Coronary artery (tissue), 2 donors: ENCODE results near the gene LGI1.

Experiments used
- DNase-seq: peaks from one replicate; pipeline ENCODE4 v3.0.0-alpha.2; 2017; ENCODE audit warnings: low spot score
- H3K27ac ChIP-seq, 2 donors: fragments of 200-600 bp; sonication (generic); one replicate each; pipeline ENCODE4 v1.5.1; 2016 to 2019
- H3K4me3 ChIP-seq: fragments of 200-600 bp; sonication (generic); 2 replicates; pipeline ENCODE4 v1.5.1; 2016; ENCODE audit warnings: mild to moderate bottlenecking, moderate library complexity
- CTCF ChIP-seq: fragments of 200-600 bp; sonication (generic); IDR thresholded peaks from one replicate; pipeline ENCODE4 v1.5.1; 2019; ENCODE audit warnings: antibody characterized with exemption

Gene LGI1

GRCh38 chr10:93757801-93758507 is at the start of gene LGI1:
Gene LGI1 (plus strand): TSS chr10:93757936. CDS start chr10:93758145, 209 bp downstream.
- no peak for TF ChIP-seq CTCF
- Histone ChIP-seq H3K4me3 (peak within 1 kb of the TSS; percentile 66), H3K27ac (peak within 1 kb of the TSS; percentile 18 to 53)
- DNase-seq: no peak

- TF ChIP-seq CTCF: no peak
- H3K4me3 ChIP-seq: no peak overlapping the region
- H3K27ac ChIP-seq: no peak overlapping the region
- no peak for DNase-seq
Observed at GRCh38 chr10:93710333-93710909, 47.3 kb upstream of the LGI1 start.

GRCh38 chr10:93711891-93712290 is 45.8 kb upstream of the LGI1 start:
- H3K4me3 ChIP-seq: no peak overlapping the region
- no peak overlapping the region for H3K27ac ChIP-seq
- no peak for DNase-seq
- no peak for TF ChIP-seq CTCF

- no peak for TF ChIP-seq CTCF
- H3K27ac ChIP-seq: no peak overlapping the region
- H3K4me3 ChIP-seq: no peak overlapping the region
- no peak for DNase-seq
Observed at GRCh38 chr10:93712593-93712992, 45.1 kb upstream of the LGI1 start.

GRCh38 chr10:93715345-93715744 is 42.4 kb upstream of the LGI1 start:
- Histone ChIP-seq H3K27ac (no peak overlapping the region), H3K4me3 (no peak overlapping the region)
- TF ChIP-seq CTCF: no peak
- DNase-seq: no peak

- no peak overlapping the region for H3K4me3 ChIP-seq
- no peak for DNase-seq
- TF ChIP-seq CTCF: no peak
- no peak overlapping the region for H3K27ac ChIP-seq
Observed at GRCh38 chr10:93716766-93717165, 41.0 kb upstream of the LGI1 start.
